HEK293 (cell line): ENCODE results near the gene TRMT112.

Source experiments
- CTCF ChIP-seq: fragments of 450-650 bp; formaldehyde crosslinking; IDR thresholded peaks from 2 replicates; pipeline ENCODE4 v1.5.1; 2016; ENCODE audit warnings: missing biosample characterization, missing genetic modification characterization
- GLIS2 ChIP-seq: fragments of 450-650 bp; formaldehyde crosslinking; IDR thresholded peaks from 2 replicates; pipeline ENCODE4 v1.5.1; 2016; ENCODE audit warnings: missing biosample characterization, missing genetic modification characterization
- OVOL3 ChIP-seq: fragments of 450-650 bp; formaldehyde crosslinking; IDR thresholded peaks from 2 replicates; pipeline ENCODE4 v1.5.1; 2016; ENCODE audit warnings: missing biosample characterization, missing genetic modification characterization
- SETDB1 ChIP-seq: IDR thresholded peaks from one replicate; pipeline ENCODE4 v1.6.1; 2017; ENCODE audit warnings: mild to moderate bottlenecking, low read length, moderate library complexity, mixed read lengths; ENCODE audit not compliant: insufficient read length
- ZNF138 ChIP-seq: fragments of 450-650 bp; formaldehyde crosslinking; IDR thresholded peaks from 2 replicates; pipeline ENCODE4 v1.5.1; 2016; ENCODE audit warnings: missing biosample characterization, missing genetic modification characterization, borderline replicate concordance
- ZNF311 ChIP-seq: fragments of 450-650 bp; formaldehyde crosslinking; IDR thresholded peaks from 2 replicates; pipeline ENCODE4 v1.5.1; 2017; ENCODE audit warnings: missing biosample characterization, missing genetic modification characterization, borderline replicate concordance
- ZNF513 ChIP-seq: fragments of 450-650 bp; IDR thresholded peaks from 2 replicates; pipeline ENCODE4 v1.5.1; 2018; ENCODE audit warnings: missing biosample characterization, missing genetic modification characterization

- no peak for TF ChIP-seq CTCF (tag by site-specific recombination)
- no peak for TF ChIP-seq ZNF138 (tag by site-specific recombination)
- TF ChIP-seq OVOL3 (tag by site-specific recombination), result no peak
- no peak for TF ChIP-seq ZNF513 (tag by site-specific recombination)
- TF ChIP-seq GLIS2 (tag by site-specific recombination), result no peak
- TF ChIP-seq ZNF311 (tag by site-specific recombination), result no peak
- no peak for TF ChIP-seq SETDB1
Measured at GRCh38 chr11:64360448-64360921, 43.1 kb upstream of the TRMT112 start.
